IPS DF 4.7 (cell line): ENCODE results near the gene ZBTB37.
"Not testable (repeated sequence)": the region's sequence is repeated elsewhere in the genome, so short reads cannot be mapped to it uniquely, and the experiment has no call there.

Experiments
- DNase-seq: peaks from one replicate; pipeline ENCODE4 v3.0.0-alpha.2; 2013; ENCODE audit warnings: low spot score; ENCODE audit errors: extremely low read depth

ZBTB37 gene

GRCh38 chr1:173903827-173904531 lies 35.8 kb downstream of the ZBTB37 start:
- no peak for DNase-seq

GRCh38 chr1:173913111-173913510 lies 44.9 kb downstream of the ZBTB37 start:
- DNase-seq, result no peak

- DNase-seq, result no peak
Observed at GRCh38 chr1:173914366-173914871, 46.2 kb downstream of the ZBTB37 start.

GRCh38 chr1:173915596-173915995 lies 47.4 kb downstream of the ZBTB37 start:
- DNase-seq, result no peak

GRCh38 chr1:173916667-173917066 lies 48.5 kb downstream of the ZBTB37 start:
- no peak for DNase-seq

- DNase-seq, result no peak
Observed at GRCh38 chr1:173917149-173917548, 49.0 kb downstream of the ZBTB37 start, which contains the start of gene SERPINC1. SERPINC1 (minus strand) TSS chr1:173917327; CDS start chr1:173917259, 68 bp downstream.

- DNase-seq, result no peak
Observed at GRCh38 chr1:173917635-173918493, 49.7 kb downstream of the ZBTB37 start.

GRCh38 chr1:173920861-173921260 lies 52.7 kb downstream of the ZBTB37 start:
- no peak for DNase-seq

GRCh38 chr1:173925306-173926242 lies 57.4 kb downstream of the ZBTB37 start:
- no peak for DNase-seq

- not testable (repeated sequence) for DNase-seq
Observed at GRCh38 chr1:173930541-173930940, 62.4 kb downstream of the ZBTB37 start.

- DNase-seq, result no peak
Observed at GRCh38 chr1:173934440-173934839, 66.3 kb downstream of the ZBTB37 start.

GRCh38 chr1:173937062-173937461 lies 68.9 kb downstream of the ZBTB37 start:
- DNase-seq, result no peak

GRCh38 chr1:173946380-173946921 lies 78.3 kb downstream of the ZBTB37 start:
- DNase-seq, result no peak

- DNase-seq, result no peak
Observed at GRCh38 chr1:173948594-173948993, 80.4 kb downstream of the ZBTB37 start.
